Esophagus mucosa (tissue), 1 donor: ENCODE measurements around the gene ABHD12B. TPM values are rescaled to one million over a fixed set of nuclear protein-coding genes. Genes with fewer than 3 reads are reported as not detected.

Experiments used
- ATAC-seq: fragments of 200-7000 bp; cut with Tn5 transposase; one replicate; pipeline ENCODE4 v1.9.1; 2020
- total RNA-seq: library from RNA; stranded (reverse); gene quantifications from one replicate; pipeline ENCODE4 v1.2.4, GENCODE V29; 2023
- donor health status: DM: yes; HTN: yes; CAD: no.

The ABHD12B gene
- total RNA-seq, 1 donor from 2014 or later = 0.32 TPM

DNA sequence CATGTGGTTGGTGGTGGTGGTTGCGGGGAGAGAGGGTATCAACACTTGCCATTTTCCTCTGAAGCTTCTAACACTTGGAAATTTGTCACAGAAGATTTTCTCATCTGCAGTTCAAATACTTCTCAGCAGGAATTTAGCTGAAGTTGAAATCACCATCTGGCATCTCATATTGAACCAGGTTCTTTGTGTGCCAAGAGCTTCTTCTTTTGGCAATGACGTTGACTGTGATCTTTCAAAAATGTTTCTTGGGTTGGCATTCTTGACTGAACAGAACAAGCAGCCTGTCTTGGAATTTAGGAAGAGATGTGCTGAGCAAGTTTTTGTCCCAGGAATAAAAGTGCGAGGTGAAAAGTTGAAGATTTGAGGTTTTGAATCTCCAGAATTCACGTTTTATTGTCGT, 32.2 kb upstream of the ABHD12B start:
- no peak for ATAC-seq

DNA sequence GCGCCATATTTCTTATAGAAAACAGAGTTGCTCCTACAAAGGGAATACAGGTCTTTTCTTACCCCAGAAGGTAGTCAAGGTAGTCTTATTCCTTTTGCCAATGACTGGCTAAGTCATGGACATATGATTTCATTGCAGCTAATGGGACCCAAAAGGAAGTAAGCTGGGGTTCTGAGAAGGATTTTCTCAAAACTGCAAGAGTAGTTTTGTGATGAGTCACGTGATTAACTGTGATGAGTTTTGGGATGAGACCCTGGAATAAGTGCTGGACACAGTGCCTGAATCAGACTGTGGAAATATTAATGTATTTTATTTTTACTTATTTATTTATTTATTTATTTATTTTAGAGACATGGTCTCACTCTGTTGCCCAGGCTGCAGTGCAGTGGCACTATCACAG, 27.5 kb upstream of the ABHD12B start:
- ATAC-seq = no peak

- no peak for ATAC-seq
These were observed 26.7 kb upstream of the ABHD12B start for GRCh38 chr14:50845166-50845565.

DNA sequence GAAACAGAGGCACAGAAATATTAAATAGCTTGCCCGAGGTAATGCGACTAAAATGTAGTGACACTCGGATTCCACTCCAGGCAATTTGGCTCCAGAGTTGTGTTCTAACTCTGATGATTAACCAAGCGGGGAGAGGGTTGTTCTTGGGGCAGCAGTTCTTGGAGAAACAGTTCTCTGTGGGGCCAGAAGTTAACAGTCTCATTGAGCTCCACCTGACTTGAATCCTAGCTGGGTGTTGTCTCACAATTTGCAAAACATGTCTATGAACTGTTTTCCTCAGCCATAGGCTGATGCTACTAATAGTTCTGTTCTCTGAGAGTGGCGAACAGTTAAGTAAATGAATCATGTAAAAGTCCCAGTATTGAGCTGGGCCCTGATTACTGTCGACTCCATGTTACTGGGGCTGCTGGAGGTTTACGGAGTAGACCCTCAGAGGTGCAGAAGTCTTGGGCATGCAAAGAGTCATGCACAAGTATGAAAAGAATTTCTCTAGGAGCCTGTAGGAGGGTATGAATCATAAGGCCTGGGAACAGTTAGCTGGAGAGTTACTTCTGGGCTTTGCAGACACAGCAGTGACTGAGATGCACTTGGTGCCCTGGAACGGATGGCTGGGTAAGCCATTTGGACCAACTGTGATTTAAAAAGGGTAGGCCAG, 25.5 kb upstream of the ABHD12B start:
- ATAC-seq = no peak

DNA sequence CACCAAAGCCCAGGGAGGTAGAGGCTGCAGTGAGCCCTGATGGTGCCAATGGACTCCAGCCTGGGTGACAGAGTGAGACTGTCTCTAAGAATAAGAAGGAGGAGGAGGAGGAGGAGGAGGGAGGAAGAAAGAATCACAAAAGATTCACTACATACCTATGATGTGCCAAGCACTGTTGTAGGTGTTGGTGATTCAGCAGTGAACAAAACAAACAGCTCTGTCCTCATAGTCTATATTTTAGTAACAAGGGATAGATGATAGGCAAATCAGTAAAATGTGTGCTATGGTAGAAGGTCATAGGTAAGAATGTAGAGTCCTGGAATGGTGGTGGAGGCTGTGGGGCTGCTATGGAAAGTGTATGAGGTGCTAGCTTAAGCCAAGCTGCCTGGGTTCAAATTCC, 18.0 kb upstream of the ABHD12B start:
- no peak for ATAC-seq

GRCh38 chr14:50854521-50854920, 17.3 kb upstream of the ABHD12B start:
- no peak for ATAC-seq

DNA sequence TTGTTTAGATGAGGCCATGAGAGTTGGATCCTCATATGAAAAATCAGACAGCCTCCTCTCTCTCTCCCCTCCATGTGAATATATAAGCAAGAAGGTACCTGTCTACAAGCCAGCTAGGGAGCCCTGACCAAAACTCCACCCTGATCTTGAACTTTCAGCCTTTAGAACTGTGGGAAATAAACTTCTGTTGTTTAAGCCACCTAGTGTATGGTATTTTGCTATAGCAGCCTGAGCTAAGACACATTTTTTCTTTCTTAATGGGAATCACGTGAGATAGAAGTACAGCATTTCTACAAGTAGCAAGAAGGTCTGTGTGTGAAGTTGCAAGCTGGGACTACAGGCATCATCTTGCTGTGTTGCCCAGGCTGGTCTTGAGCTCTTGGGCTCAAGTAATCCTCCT, 16.3 kb upstream of the ABHD12B start:
- ATAC-seq = no peak

GRCh38 chr14:50856660-50857059, 15.2 kb upstream of the ABHD12B start:
- no peak for ATAC-seq

GRCh38 chr14:50859296-50859624, 12.6 kb upstream of the ABHD12B start:
- ATAC-seq = no peak

DNA sequence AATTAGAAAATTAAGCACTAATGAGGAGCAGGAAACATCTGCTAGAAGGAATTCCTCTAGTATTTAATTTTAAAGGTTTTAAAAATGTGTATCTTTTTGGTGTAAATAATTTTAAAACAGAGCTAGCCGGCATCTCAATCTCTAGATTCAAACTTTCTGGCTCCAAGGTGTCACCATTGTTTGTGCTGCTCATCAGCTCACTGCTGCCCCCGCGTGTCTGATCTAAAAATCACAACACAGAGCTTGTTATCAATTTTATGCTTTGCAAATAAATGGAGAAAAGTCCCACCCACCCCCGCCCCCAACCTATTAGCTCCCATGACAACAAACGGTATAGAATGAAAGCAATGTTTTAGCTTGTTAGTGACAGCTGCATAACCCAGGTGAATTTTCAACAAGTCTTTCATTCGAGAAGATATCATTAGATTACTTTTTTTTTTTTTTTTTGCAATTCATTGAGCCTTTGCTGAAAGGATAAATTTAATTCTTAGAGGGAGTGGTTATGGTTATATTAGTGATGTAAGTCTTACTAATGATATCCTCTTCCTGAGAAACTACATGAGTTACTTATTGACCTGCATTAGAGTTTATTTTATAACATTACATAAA, 11.3 kb upstream of the ABHD12B start:
- peak; percentile 55 for ATAC-seq

DNA sequence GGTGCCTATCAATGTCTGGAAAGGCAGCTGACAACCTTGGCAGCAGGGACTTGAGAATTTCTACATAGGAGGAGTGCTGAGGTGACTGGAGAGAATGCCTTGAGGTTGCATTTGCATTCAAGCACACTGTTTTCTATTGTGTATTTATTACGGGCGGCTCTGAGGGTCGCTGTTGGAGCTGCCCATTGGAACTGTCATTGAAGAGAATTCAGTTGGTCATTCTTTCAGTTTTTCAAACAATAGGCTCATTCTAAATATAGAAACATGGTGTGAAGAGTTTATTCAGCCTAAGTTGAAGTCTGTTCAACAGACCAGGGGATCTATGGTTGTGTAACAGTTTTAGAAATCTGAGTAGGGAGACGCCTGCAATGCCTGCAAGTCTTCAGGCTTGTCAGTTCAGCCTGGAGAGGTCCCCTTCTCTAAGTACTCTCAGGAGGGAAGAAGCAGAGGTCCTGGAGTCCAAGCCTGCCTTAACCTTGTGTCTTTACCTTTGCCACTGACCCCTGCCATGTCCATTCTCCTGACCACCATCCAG, 9.8 kb upstream of the ABHD12B start:
- no peak for ATAC-seq

GRCh38 chr14:50864237-50864636, 7.6 kb upstream of the ABHD12B start:
- peak; percentile 73 for ATAC-seq

DNA sequence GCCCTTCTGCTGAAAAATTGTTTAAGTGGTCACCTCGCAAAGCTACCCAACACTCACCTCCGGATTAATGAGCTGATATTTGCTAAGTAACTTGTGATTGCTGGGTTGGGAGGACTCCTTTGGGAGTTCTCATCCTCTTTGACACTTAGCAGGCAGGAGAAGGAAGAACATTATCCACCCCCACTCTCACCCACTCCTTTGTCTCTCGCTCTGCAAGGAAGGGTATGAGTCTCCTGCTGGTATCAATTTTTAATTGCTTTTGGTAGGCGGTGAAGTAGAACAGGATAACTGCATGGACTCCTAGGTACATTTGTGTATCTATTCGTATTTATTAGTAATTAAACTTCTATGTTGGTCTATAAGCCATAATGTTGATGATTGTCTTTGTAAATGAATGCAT, 6.9 kb upstream of the ABHD12B start:
- no peak for ATAC-seq

GRCh38 chr14:50865391-50866076, 6.3 kb upstream of the ABHD12B start:
- ATAC-seq = no peak

- ATAC-seq = no peak
These were observed 625 bp upstream of the ABHD12B start for GRCh38 chr14:50871228-50871627.

DNA sequence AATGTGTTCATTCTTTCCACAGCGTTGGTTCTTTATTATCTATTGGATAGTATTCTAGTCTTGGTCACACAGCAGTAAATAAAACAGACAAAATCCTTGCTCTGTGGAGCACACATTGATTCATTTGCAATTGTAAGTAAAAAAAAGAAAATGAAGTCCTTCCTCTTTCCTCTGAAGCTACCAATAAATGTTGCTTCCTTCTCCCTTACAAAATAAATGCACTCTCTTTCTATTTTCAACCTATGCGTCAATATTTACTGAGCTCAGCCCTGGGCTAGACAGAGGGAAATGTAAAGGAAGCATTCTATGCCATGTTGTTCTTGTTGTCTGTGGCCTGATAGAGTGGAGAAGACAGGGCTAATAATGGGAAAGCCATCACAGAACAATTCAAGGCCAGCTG, 2.9 kb downstream of the ABHD12B start:
- ATAC-seq = no peak

DNA sequence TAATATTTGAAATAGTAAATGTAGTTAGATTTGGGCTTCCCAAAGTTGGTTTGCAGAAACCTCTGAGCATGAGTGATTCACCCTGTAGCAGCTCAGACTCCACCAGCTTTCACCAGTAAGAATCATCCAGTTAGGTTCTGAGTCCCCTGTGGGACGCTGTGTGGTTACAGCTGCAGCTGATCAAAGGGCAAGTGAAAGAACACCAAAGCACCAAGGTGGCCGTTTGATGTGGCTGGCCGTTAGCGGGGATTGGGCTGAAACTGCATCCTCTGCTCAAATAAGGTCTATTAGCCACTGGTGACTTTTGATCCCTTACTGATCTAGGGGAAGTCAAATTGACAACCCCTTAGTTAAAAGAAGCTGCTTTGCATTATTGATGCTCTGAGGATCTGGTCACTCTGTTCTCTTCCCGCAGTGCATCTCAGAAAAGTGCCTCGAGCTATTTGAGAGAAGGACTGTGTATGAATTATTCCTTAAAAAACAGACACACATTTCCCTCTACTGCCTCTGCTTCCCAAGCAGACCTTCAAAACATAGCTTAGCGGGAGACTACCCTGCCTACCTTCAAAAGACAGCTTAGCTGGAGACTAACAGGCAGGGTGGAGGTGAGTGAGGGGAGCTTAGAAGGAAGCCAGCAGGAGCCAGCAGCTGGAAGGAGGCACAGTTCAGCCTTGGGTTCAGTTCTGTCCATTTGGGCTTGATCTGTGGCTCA, 3.7 kb downstream of the ABHD12B start:
- peak; percentile 39 for ATAC-seq

- peak; percentile 95 for ATAC-seq
These were observed 11.3 kb downstream of the ABHD12B start for GRCh38 chr14:50882932-50883826.

GRCh38 chr14:50883827-50884197, 12.0 kb downstream of the ABHD12B start:
- ATAC-seq = no peak

DNA sequence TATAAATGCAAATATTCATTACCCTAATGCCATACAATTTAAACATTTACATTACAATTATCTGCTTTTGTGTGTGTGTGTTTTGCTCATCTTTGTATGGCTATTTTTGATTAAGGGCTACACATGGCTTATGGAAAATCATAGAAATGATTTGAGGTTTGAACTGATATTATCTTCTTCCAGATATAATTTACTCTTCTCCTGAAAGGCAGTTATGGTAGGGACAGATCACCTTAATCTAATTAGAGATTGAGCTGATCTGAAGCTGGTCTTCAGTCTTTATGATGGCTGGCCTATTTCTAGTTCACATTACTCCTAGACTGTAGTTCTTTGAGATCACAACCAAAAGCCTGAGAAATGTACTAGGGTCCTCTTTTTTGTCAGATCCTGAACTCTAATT, 15.6 kb downstream of the ABHD12B start:
- ATAC-seq = no peak

DNA sequence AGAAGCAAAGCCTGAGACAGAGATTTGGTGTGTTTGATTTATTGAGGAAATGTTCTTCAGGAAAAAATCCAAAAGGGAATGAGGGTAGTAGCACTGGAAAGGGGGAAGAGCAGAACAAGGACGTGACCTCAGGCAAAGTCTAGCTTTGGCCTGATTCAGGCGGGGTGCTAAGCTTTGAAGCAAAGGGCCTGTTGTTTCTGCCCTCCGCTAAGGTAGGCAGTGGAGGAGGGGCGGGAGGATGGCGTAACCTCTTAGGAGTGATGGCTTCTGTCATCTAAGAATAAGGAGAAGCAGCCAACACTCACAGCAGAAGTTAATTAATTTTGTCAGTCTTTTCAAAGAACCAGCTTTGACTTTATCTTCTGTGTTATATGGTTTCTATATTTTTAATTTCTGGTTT, 20.4 kb downstream of the ABHD12B start:
- peak; percentile 61 for ATAC-seq

GRCh38 chr14:50896421-50896820, 24.6 kb downstream of the ABHD12B start:
- peak; percentile 88 for ATAC-seq
